Measurements from ENCODE around the gene ST6GALNAC2. TPM values are rescaled to one million over a fixed set of nuclear protein-coding genes. Genes with fewer than 3 reads are reported as not detected.
"Not testable (repeated sequence)": the region's sequence is repeated elsewhere in the genome, so short reads cannot be mapped to it uniquely, and the experiment has no call there.

The ST6GALNAC2 gene
- not detected in 2 replicates for total RNA-seq

GRCh38 chr17:76585649-76586593, at the start of gene ST6GALNAC2:
ST6GALNAC2 (minus strand) TSS chr17:76585860; CDS start chr17:76585808, 52 bp downstream.
- peak; percentile 55 to 64 for DNase-seq (ENCODE audit: low read depth in 2 of 2)

- no peak for DNase-seq (ENCODE audit: low read depth in 2 of 2)
Measured at GRCh38 chr17:76635039-76635438, 49.4 kb upstream of the ST6GALNAC2 start.

- DNase-seq (ENCODE audit: low read depth in 2 of 2): no peak
Measured at GRCh38 chr17:76633628-76634328, 48.1 kb upstream of the ST6GALNAC2 start.

GRCh38 chr17:76631821-76632565, 46.3 kb upstream of the ST6GALNAC2 start:
- DNase-seq (ENCODE audit: low read depth in 2 of 2): no peak

- DNase-seq (ENCODE audit: low read depth in 2 of 2): no peak
Measured at GRCh38 chr17:76630151-76630550, 44.5 kb upstream of the ST6GALNAC2 start.

GRCh38 chr17:76627510-76627909, 41.9 kb upstream of the ST6GALNAC2 start:
- no peak for DNase-seq (ENCODE audit: low read depth in 2 of 2)

- no peak for DNase-seq (ENCODE audit: low read depth in 2 of 2)
Measured at GRCh38 chr17:76626442-76626841, 40.8 kb upstream of the ST6GALNAC2 start.

GRCh38 chr17:76625496-76625895, 39.8 kb upstream of the ST6GALNAC2 start:
- DNase-seq (ENCODE audit: low read depth in 2 of 2): no peak

- DNase-seq (ENCODE audit: low read depth in 2 of 2): peak; percentile 76 to 78
Measured at GRCh38 chr17:76623271-76624146, 37.8 kb upstream of the ST6GALNAC2 start.

GRCh38 chr17:76617838-76618237, 32.2 kb upstream of the ST6GALNAC2 start:
- DNase-seq (ENCODE audit: low read depth in 2 of 2): no peak

GRCh38 chr17:76614912-76615617, 29.4 kb upstream of the ST6GALNAC2 start:
- no peak for DNase-seq (ENCODE audit: low read depth in 2 of 2)

GRCh38 chr17:76614064-76614759, 28.6 kb upstream of the ST6GALNAC2 start:
- not testable (repeated sequence) for DNase-seq (ENCODE audit: low read depth in 2 of 2)

- DNase-seq (ENCODE audit: low read depth in 2 of 2): no peak
Measured at GRCh38 chr17:76612977-76613851, 27.6 kb upstream of the ST6GALNAC2 start.

GRCh38 chr17:76612465-76612864, 26.8 kb upstream of the ST6GALNAC2 start:
- DNase-seq (ENCODE audit: low read depth in 2 of 2): no peak

GRCh38 chr17:76611758-76612157, 26.1 kb upstream of the ST6GALNAC2 start:
- no peak for DNase-seq (ENCODE audit: low read depth in 2 of 2)

GRCh38 chr17:76611080-76611749, 25.6 kb upstream of the ST6GALNAC2 start:
- not testable (repeated sequence) for DNase-seq (ENCODE audit: low read depth in 2 of 2)

- DNase-seq (ENCODE audit: low read depth in 2 of 2): not testable (repeated sequence)
Measured at GRCh38 chr17:76606685-76607084, 21.0 kb upstream of the ST6GALNAC2 start.

- DNase-seq (ENCODE audit: low read depth in 2 of 2): no peak
Measured at GRCh38 chr17:76601065-76601464, 15.4 kb upstream of the ST6GALNAC2 start.
